C4-2B (cell line): ENCODE results near the gene FJX1.

Source experiments
- H3K27ac ChIP-seq: fragments of 450-650 bp; 2 replicates; pipeline ENCODE4 v1.5.1; 2017
- ZFX ChIP-seq: fragments of 450-650 bp; IDR thresholded peaks from 2 replicates; pipeline ENCODE4 v1.6.1; 2017
- TF ChIP-seq, protein P1 (sequence below): fragments of 450-650 bp; conservative IDR thresholded peaks from 2 replicates; pipeline ENCODE4 v1.5.1; 2017; ENCODE audit warnings: mild to moderate bottlenecking

Gene FJX1

DNA sequence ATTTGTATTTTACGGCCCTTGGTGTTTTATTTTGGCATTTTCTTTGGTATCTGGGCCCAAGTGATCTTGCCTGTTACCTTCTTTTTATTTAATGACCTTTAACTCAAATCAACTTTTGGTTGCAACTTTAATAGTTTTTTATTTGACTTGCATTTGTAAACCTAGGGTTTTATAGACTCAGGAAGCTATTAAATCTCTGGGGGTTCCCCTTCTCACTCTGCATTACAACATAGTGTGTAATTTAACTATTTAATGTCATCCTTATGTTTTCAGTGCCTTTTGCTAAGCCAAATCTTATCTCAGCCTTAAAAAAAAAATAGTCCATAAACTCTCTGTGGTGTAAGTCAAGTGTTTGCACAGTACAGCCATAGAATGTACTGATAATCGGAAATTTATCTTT is 3.4 kb downstream of the FJX1 start:
- H3K27ac ChIP-seq: no peak overlapping the region
- TF ChIP-seq ZFX: no peak
- TF ChIP-seq, protein P1, sequence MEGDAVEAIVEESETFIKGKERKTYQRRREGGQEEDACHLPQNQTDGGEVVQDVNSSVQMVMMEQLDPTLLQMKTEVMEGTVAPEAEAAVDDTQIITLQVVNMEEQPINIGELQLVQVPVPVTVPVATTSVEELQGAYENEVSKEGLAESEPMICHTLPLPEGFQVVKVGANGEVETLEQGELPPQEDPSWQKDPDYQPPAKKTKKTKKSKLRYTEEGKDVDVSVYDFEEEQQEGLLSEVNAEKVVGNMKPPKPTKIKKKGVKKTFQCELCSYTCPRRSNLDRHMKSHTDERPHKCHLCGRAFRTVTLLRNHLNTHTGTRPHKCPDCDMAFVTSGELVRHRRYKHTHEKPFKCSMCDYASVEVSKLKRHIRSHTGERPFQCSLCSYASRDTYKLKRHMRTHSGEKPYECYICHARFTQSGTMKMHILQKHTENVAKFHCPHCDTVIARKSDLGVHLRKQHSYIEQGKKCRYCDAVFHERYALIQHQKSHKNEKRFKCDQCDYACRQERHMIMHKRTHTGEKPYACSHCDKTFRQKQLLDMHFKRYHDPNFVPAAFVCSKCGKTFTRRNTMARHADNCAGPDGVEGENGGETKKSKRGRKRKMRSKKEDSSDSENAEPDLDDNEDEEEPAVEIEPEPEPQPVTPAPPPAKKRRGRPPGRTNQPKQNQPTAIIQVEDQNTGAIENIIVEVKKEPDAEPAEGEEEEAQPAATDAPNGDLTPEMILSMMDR: no peak

DNA sequence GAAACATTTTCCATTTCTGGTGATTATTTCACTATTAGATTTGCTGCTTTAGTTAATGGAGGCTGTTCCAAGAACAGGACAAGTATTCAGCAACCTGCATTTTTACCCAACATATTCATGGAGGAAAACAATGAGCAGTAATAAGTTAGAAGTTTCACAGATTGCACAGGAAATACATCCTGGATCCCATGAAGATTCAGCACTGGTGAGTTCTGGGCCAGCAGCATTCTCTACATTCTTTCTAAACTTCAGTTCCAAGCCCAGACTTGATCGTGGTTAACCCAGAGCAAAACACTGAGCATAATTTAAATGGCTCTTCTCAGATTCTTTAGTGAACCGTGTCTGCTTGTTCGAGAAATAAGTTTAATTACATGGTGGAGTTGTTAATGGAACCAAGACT is 3.8 kb downstream of the FJX1 start:
- H3K27ac ChIP-seq: no peak overlapping the region
- TF ChIP-seq, protein P1: no peak
- TF ChIP-seq ZFX: no peak

DNA sequence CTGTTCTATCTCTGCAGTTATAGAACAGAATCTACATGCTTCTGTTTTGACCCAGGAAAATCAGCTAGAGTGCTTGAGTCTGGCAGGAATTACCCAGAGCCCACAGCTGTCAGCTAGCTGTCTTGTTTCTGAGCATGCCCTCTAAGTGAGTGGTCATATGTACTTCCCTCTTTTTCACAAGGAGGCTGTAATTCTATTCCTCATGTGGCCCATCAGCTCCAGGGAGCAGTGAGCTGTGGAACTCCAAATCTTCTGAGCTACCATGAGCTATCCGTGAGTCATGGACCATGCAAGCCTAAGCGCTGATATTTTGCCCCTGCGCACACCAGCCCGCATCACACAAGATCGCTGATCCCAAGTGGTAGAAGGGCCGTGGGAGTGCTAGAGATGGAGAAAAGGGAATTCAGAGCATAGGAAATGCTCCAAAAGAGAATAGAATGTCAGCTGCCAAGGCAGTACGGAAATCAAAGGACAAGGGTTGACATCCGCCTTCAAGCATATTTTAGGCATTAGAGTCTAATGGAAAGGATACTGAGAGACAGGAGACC is 5.4 kb downstream of the FJX1 start:
- H3K27ac ChIP-seq: no peak overlapping the region
- TF ChIP-seq ZFX: no peak
- TF ChIP-seq, protein P1: no peak

DNA sequence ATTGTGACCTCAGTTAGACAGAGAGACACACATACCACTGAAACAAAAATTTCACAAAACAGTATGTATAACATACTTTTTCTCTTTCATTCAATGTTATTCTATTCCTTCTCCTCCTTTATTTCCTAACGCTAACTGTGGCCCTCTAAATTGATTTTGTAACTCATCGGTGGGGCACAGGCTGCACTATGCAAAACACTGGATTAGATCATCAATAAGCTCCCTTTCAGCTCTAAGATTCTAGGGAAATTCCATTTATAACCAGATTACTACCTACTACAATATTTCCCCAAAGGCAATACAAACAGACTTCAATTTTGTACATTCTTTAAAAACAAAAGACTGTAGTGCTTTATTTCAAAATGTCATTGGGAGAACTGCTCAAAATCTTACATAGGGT is 6.1 kb downstream of the FJX1 start:
- H3K27ac ChIP-seq: no peak overlapping the region
- TF ChIP-seq, protein P1: no peak
- TF ChIP-seq ZFX: no peak

DNA sequence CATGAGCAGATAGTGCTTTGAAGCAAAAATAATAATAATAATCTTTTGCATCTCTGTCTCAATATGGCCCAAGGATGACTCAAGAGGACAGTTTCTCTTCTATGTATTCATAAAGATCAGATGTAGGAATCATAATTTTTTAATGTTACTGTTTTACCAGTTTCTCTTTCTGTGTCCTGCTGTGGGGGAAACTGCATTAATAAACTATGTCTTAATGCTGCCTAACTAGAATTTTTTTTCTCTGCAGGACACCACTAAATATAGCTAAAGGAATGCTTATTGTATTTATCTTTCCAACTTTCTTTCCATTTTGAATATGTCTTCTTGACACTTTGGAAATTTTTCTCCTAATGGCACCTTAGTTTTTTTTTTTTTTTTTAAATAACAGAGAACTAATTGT is 6.5 kb downstream of the FJX1 start:
- no peak overlapping the region for H3K27ac ChIP-seq
- no peak for TF ChIP-seq ZFX
- TF ChIP-seq, protein P1: no peak

DNA sequence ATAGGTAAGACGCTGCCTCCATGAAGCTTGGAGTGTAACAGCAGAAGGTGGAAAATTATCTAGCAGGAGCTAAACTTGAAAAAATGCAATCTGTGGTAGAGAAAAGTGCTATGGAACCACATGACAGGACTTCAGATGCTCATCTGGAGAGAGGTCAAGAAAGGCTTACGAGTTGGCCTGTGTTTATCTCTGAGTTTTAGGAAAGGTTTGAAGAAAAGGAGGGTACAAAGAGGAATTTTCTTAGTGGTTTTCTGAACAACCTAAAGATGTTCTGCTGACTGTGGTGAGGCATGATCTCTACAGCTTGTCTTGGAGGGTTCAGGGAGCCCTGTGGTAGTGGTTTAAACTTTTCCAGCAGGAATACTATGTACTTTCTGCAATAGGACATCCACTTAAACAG is 8.2 kb downstream of the FJX1 start:
- H3K27ac ChIP-seq: no peak overlapping the region
- TF ChIP-seq, protein P1: no peak
- no peak for TF ChIP-seq ZFX

DNA sequence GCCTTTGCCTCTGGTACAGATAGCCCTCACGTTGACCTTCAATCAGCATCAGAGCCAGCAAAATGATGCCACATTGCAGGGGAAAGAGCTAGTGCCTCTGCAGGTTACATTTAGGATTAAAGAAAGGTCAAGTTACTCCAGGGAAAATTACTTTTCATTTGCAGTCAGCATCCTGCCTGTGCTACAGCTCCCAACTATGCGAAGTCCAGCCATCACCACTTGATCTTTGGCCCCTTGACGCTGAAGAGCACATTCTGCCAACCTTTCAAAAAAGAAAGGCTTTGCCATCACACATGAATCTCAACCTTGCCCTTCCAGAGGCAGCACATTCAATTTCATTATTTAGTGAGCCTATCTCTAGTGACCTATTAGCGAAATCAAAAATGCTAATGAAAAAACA is 11.3 kb downstream of the FJX1 start:
- TF ChIP-seq ZFX: no peak
- TF ChIP-seq, protein P1: no peak
- no peak overlapping the region for H3K27ac ChIP-seq
